Peyer's patch (tissue), 4 donors: ENCODE data around the gene TPM2. TPM values are rescaled to one million over a fixed set of nuclear protein-coding genes. Genes with fewer than 3 reads are reported as not detected.
A peak's percentile ranks its signal among the peaks of the same experiment; 100 is the strongest.

Experiments
- DNase-seq, 3 donors: peaks; one replicate each; pipeline ENCODE4 v3.0.0-alpha.2; 2017 to 2019
- H3K27ac ChIP-seq, 4 donors: fragments of 200-600 bp; sonication (generic); one replicate each; pipeline ENCODE4 v1.5.1; 2016 to 2019
- H3K27me3 ChIP-seq, 2 donors: fragments of 200-600 bp; sonication (generic); one replicate each; pipeline ENCODE4 v1.5.1; 2019
- H3K36me3 ChIP-seq, 3 donors: fragments of 200-600 bp; sonication (generic); one replicate each; pipeline ENCODE4 v1.5.1; 2016 to 2019
- H3K4me1 ChIP-seq, 4 donors: fragments of 200-600 bp; sonication (generic); one replicate each; pipeline ENCODE4 v1.5.1; 2016 to 2019
- H3K4me3 ChIP-seq, 4 donors: fragments of 200-600 bp; sonication (generic); 1 replicate in 3 of 4; 2 replicates in 1 of 4; pipeline ENCODE4 v1.5.1; 2016 to 2019; ENCODE audit warnings: mild to moderate bottlenecking in 1 of 4
- H3K9me3 ChIP-seq, 4 donors: fragments of 200-600 bp; sonication (generic); one replicate each; pipeline ENCODE4 v1.5.1; 2016 to 2019; ENCODE audit warnings: mild to moderate bottlenecking in 1 of 4
- POLR2A ChIP-seq, 2 donors: fragments of 450-650 bp; IDR thresholded peaks; one replicate each; pipeline ENCODE4 v1.5.1; 2017; ENCODE audit warnings: antibody characterized with exemption in 2 of 2, mild to moderate bottlenecking in 2 of 2, moderate library complexity in 2 of 2
- total RNA-seq, 4 donors: library from RNA; depleted of rRNA; stranded (reverse); fragments of >200 nt; gene quantifications; one replicate each; pipeline ENCODE4 v1.1.0, GENCODE V29; 2016
- TF ChIP-seq, protein P1 (sequence below), 6 experiments: fragments of 450-650 bp in 4 of 6; fragments of 200-600 bp in 2 of 6; sonication (generic) in 1 of 6; IDR thresholded peaks; one replicate each; pipeline ENCODE4 v1.5.1; 2017 to 2019; ENCODE audit warnings: antibody characterized with exemption in 6 of 6, mild to moderate bottlenecking in 3 of 6, moderate library complexity in 1 of 6

The TPM2 gene
- total RNA-seq, 4 donors from 2014 or later, result 41.2 to 436 (median 122) TPM

- no peak for DNase-seq
- Histone ChIP-seq H3K4me1 (peaks cover 0 to 23% (median 0%) of the 10 kb centered on the region in 4 donors), H3K4me3 (peak overlapping the region in 1 of 4 donors; percentile 69), H3K36me3 (peaks cover 0 to 8% (median 0%) of the 10 kb centered on the region in 3 donors), H3K27me3 (no peaks in the 10 kb centered on the region), H3K9me3 (no peaks in the 10 kb centered on the region), H3K27ac (peak overlapping the region in 2 of 4 donors; percentile 83 to 89)
- no peak for TF ChIP-seq POLR2A (IDR thresholded peaks at IDR 0.05)
- TF ChIP-seq, protein P1, sequence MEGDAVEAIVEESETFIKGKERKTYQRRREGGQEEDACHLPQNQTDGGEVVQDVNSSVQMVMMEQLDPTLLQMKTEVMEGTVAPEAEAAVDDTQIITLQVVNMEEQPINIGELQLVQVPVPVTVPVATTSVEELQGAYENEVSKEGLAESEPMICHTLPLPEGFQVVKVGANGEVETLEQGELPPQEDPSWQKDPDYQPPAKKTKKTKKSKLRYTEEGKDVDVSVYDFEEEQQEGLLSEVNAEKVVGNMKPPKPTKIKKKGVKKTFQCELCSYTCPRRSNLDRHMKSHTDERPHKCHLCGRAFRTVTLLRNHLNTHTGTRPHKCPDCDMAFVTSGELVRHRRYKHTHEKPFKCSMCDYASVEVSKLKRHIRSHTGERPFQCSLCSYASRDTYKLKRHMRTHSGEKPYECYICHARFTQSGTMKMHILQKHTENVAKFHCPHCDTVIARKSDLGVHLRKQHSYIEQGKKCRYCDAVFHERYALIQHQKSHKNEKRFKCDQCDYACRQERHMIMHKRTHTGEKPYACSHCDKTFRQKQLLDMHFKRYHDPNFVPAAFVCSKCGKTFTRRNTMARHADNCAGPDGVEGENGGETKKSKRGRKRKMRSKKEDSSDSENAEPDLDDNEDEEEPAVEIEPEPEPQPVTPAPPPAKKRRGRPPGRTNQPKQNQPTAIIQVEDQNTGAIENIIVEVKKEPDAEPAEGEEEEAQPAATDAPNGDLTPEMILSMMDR (IDR thresholded peaks at IDR 0.05), result no peak
Observed at GRCh38 chr9:35687972-35688557, 1.7 kb downstream of the TPM2 start.

DNA sequence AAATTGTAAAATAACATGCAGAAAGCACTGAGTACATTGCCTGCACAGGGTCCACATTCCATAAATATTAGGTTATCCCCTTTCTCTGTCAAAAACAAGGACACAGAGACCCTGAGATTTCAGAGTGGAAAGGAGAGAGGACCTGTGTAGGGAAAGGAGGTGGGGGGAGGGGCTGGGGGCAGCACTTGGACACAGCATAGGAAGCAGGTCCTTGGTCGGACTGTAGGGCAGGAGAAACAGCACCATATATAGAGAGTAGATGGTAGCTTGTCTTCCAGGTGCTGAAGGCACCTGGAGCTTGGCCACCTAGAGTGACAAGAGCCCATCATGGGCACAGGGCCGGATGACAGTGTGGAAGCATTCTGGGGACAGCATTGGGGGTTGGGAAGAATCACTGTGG lies 2.4 kb downstream of the TPM2 start:
- H3K4me3 ChIP-seq, result peak overlapping the region in 1 of 4 donors; percentile 69
- peaks cover 0 to 8% (median 0%) of the 10 kb centered on the region in 3 donors for H3K36me3 ChIP-seq
- H3K27me3 ChIP-seq, result no peaks in the 10 kb centered on the region
- H3K9me3 ChIP-seq, result no peaks in the 10 kb centered on the region
- no peak for DNase-seq
- H3K27ac ChIP-seq, result peak overlapping the region in 1 of 4 donors; percentile 89
- no peak for TF ChIP-seq POLR2A (IDR thresholded peaks at IDR 0.05)
- TF ChIP-seq, protein P1 (IDR thresholded peaks at IDR 0.05), result no peak
- peaks cover 0 to 23% (median 0%) of the 10 kb centered on the region in 4 donors for H3K4me1 ChIP-seq

GRCh38 chr9:35686222-35687203 lies 3.2 kb downstream of the TPM2 start:
- peak overlapping the region in 1 of 4 donors; percentile 89 for H3K27ac ChIP-seq
- H3K9me3 ChIP-seq, result no peaks in the 10 kb centered on the region
- H3K4me3 ChIP-seq, result peak overlapping the region in 1 of 4 donors; percentile 69
- TF ChIP-seq, protein P1 (IDR thresholded peaks at IDR 0.05), result no peak
- no peak for TF ChIP-seq POLR2A (IDR thresholded peaks at IDR 0.05)
- no peaks in the 10 kb centered on the region for H3K27me3 ChIP-seq
- peaks cover 0 to 23% (median 0%) of the 10 kb centered on the region in 4 donors for H3K4me1 ChIP-seq
- H3K36me3 ChIP-seq, result peaks cover 0 to 8% (median 0%) of the 10 kb centered on the region in 3 donors
- DNase-seq, result no peak

- Histone ChIP-seq H3K9me3 (no peaks in the 10 kb centered on the region), H3K4me1 (peaks cover 0 to 22% (median 0%) of the 10 kb centered on the region in 4 donors), H3K4me3 (peak overlapping the region in 1 of 4 donors; percentile 69), H3K36me3 (peaks cover 0 to 8% (median 0%) of the 10 kb centered on the region in 3 donors), H3K27ac (peak overlapping the region in 1 of 4 donors; percentile 1), H3K27me3 (no peaks in the 10 kb centered on the region)
- no peak for DNase-seq
- TF ChIP-seq POLR2A (IDR thresholded peaks at IDR 0.05), result no peak
- TF ChIP-seq, protein P1 (IDR thresholded peaks at IDR 0.05), result no peak
Observed at GRCh38 chr9:35685506-35685905, 4.2 kb downstream of the TPM2 start.

DNA sequence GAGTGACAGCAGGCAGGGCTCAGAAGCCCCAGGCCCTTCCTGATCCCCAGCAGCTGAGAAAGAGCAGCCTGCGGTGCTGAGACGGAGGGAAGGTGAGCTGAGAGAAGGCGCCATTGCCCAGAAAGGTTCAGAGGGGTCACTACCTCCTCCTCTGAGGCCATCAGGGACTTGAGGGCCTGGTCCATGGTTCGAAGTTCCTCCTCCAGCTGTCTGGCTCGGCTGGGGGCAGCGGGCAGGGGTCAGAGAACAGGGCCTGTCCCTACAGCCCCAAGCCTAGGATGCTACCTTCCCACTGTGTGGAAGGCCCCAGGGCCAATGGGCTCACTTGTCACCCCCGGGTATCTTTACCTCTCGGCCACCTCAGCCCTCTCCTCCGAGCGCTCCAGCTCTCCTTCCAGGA lies 4.8 kb downstream of the TPM2 start:
- Histone ChIP-seq H3K27me3 (no peaks in the 10 kb centered on the region), H3K36me3 (peaks cover 0 to 8% (median 0%) of the 10 kb centered on the region in 3 donors), H3K4me3 (peak overlapping the region in 1 of 4 donors; percentile 69), H3K9me3 (no peaks in the 10 kb centered on the region), H3K27ac (peak overlapping the region in 1 of 4 donors; percentile 5), H3K4me1 (peaks cover 0 to 16% (median 0%) of the 10 kb centered on the region in 4 donors)
- DNase-seq, result no peak
- TF ChIP-seq, protein P1 (IDR thresholded peaks at IDR 0.05), result no peak
- TF ChIP-seq POLR2A (IDR thresholded peaks at IDR 0.05), result no peak
